ENCODE data around the gene SETBP1.
A peak's percentile ranks its signal among the peaks of the same experiment; 100 is the strongest.
"Not testable (repeated sequence)": the region's sequence is repeated elsewhere in the genome, so short reads cannot be mapped to it uniquely, and the experiment has no call there.

The SETBP1 gene

DNA sequence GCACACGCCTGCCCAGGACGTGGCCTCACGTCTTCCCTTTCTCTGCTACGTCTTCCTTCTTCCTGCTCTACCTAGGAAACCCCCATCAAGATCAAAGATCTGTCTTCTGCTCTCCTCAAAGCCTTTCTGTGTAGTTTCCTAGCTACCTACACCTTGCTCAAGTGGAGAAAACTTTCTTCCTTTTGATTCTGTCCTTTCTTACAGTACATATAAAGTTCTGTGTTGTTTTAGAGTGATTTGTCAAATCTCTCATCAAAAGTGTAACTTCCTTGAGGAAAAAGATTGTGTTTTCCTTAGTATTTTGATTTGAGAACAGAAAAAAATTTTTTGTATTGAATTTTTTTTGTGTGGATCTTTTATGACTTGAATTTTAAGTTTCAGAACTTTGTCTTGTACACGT is 17.8 kb downstream of the SETBP1 start:
- intact Hi-C loops (cut with DNase I): no loop called here
- no peak for DNase-seq

DNA sequence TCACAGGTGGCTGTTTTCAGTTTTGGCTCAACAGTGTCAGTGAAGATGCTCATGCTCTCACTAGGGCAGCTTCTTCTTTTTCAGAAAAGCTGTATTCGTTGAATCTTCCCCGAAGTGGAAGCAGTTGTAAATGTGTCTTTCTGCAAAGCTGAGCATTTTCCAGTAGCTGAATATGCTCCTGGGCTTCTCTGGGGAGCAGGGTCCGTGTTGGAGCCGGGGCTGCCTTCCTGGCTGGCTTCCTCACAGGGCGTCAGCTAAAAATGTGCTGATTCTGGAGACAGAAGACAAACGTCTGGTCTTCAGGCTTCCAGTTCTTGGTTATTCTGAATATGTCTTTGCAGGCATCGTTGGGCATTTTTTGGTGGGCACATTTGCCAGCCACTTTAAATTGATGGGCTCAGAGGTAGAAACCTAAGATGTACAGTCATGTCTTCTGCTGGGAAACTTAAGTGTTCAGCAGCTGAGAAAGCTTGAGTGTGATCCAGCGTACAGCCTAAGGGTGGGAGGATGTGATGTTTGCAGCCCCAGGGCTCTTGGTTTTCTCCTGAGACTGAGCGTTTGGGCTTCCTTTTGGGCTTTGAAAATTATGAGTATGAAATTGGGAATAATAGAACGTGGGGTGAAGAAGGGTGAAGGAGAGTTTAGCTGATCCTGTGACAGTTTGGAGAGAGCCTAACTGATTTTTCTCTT is 19.0 kb downstream of the SETBP1 start:
- no peak for DNase-seq
- intact Hi-C loops (cut with DNase I): no loop called here

DNA sequence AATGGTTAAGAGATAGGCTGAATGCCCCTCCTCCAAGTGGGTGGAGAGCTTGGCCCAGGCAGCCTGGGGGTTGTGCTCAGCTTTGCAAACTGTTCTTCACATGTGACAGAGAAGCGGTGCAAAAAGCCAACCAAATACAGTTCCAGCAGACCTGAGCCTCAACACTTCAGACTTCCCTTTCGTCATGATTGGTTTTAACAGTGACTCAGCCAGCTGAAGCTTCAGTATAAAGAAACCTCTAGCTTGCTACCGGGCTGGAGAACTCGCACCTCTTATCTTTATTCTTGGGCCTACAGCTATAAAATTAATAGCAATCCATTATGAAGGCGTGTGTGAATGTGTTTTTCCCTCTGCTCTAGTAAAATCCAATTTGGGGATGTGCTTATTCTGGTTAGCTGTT is 20.0 kb downstream of the SETBP1 start:
- intact Hi-C loops (cut with DNase I): no loop called here
- DNase-seq: peak in 21 of 42 donors; percentile 16 to 72 (median 41)

- intact Hi-C loops (cut with DNase I): no loop called here
- no peak for DNase-seq
Observed at GRCh38 chr18:44701227-44701626, 20.5 kb downstream of the SETBP1 start.

- no peak for DNase-seq
- intact Hi-C loops (cut with DNase I): no loop called here
Observed at GRCh38 chr18:44702594-44702993, 21.9 kb downstream of the SETBP1 start.

DNA sequence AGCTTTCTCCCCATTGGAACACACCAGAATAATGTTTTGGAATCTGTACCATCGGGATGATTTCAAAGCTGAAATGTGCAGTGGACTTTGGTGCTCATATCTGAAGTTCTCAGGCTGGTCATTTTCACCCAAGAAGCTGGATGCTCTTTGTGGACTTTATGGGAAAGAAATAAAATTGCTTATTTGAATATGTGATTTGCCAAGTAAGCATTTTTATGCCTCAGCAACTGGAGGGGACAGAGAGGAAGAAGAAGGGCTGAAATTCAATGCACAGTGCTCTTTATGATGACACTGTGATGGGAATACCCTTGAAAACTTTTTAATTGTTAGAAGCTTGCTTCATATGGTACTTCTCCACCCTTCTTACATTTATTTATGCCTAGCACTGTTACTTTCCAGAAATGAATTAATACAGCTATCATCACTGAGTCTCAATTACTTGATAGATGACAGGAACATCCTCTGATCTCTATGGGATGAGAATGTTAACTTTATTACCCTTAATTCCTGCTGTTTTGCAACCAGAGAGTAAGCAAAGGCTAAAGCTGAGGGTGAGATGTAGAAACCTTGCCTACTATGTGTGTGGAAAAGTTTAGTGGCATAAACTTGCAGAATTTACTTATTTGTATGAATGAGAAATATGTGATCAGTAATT is 23.6 kb downstream of the SETBP1 start:
- no peak for DNase-seq
- intact Hi-C loops (cut with DNase I): no loop called here

DNA sequence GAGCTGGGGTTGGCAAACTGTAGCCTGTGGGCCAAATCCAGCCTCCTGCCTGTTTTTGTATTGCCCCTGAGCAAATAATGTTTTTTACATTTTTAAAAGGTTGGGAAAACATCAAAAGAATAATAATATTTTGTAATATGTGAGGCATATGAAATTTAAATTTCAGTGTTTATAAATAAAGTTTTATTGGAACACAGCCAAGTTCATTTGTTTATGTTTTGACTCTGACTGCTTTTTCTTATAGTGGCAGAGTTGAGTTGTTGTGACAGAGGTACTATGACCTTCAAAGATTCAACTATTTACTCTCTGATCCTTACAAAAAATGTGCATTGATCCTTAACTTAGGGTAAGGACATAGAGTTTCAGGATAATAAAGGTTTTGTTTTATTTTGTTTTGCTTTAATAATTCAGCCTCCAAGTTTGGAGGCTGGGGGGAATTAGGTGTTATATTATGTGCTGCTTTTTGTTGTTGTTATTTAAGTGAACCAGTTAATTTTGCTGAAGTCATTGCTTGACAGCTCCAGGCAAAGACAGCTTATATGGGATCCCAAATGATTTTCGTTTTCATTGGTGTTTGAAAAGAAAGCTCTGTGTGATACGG is 24.5 kb downstream of the SETBP1 start:
- DNase-seq: no peak
- intact Hi-C loops (cut with DNase I): no loop called here

DNA sequence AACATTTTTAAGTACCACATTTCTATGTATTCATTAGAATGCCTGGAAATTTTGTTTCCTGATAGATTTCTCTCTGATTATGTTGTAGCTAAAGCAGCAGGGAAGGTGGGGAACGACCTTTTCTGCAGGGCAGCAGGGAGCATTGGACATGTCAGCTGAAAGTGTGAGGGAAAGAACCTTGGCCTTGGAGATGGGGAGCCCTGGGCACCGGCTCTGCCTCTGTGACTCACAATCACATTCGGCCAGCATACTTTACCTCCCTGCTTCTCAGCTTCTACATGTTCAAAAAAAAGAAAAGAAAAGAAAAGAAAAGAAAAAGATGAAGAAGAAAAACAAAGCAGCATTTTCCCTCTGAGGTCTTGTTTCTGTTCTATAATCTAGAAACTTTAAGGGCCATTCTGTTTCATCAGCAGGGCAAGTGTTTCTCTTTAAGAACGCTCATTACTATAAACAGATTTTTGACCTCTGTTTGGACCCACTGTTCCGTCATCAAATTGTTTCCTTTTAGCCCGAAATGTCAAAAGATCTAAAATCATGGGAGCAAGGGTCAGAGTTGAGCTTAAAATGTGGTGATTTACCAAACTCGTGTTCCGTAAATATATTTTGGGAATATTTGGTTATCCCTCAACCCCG is 27.9 kb downstream of the SETBP1 start:
- peak in 1 of 42 donors; percentile 52 for DNase-seq
- intact Hi-C loops (cut with DNase I): no loop called here

- intact Hi-C loops (cut with DNase I): no loop called here
- peak in 4 of 42 donors; percentile 17 to 34 (median 32) for DNase-seq
Observed at GRCh38 chr18:44709307-44710126, 28.8 kb downstream of the SETBP1 start.

GRCh38 chr18:44710931-44711330 is 30.2 kb downstream of the SETBP1 start:
- DNase-seq: no peak

DNA sequence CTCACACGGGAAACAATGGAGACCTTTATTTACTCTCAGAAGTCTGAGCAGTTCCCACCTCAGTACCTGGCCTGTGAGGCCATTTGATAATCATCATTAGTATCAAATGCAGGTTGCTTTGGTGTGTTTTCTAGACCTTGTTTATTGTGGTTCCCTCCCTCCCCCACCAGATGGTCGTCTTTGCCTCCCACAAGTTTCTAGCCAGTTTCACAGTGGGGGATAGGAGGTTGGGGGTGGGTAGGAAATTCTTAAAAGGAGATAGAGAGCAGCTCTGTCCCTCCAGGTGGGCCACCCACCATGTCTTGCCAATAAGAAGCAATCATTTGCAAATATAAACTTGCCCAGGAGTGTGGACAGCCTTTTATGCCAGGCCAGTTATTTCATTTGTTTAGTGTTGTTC is 31.3 kb downstream of the SETBP1 start:
- DNase-seq: no peak
- intact Hi-C loops (cut with DNase I): no loop called here

More at GRCh38 chr18:44710931-44711330, 30.2 kb downstream of the SETBP1 start:
- intact Hi-C loops (cut with DNase I): no loop called here

DNA sequence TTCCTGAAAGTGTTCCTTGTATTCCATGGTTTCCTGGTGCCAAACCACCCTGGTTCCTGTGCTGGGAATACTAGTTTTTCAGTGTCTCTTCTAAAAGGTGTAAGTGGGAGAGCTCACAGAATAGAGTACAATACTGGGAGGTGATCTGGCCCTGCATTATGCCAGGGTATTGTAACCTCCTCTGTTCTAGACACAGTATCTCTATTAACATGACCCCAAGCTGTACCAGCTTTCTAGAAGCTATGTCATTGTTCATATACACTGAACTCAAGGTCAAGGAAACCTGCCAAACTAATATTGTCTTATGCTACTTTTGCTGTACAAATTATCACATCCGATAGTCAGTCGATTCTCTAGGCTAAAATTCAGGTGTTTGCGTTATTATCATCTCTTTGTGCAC is 32.7 kb downstream of the SETBP1 start:
- intact Hi-C loops (cut with DNase I): no loop called here
- no peak for DNase-seq

GRCh38 chr18:44714376-44714775 is 33.7 kb downstream of the SETBP1 start:
- intact Hi-C loops (cut with DNase I): no loop called here
- DNase-seq: no peak

GRCh38 chr18:44715245-44715644 is 34.6 kb downstream of the SETBP1 start:
- intact Hi-C loops (cut with DNase I): no loop called here
- no peak for DNase-seq

DNA sequence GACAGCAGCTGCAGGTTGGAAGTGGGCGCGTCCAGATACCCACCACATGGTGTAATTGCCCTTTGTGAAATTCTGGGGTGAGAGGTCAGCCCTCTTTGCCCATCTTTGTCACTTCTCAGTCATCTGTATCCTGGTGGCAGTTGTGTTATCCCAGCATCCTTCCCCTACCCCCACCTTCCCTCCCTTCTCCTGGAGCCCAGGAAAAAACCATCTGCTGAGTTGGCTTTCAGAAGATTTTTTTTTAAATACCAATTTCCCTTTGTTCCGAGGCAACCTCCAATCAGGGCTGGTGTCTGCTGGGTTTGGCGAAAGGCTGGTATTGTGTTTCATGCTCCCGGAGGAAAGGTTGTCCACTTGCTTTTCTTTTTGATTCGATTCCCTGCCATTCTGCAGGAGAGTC is 35.2 kb downstream of the SETBP1 start:
- no peak for DNase-seq
- intact Hi-C loops (cut with DNase I): no loop called here

DNA sequence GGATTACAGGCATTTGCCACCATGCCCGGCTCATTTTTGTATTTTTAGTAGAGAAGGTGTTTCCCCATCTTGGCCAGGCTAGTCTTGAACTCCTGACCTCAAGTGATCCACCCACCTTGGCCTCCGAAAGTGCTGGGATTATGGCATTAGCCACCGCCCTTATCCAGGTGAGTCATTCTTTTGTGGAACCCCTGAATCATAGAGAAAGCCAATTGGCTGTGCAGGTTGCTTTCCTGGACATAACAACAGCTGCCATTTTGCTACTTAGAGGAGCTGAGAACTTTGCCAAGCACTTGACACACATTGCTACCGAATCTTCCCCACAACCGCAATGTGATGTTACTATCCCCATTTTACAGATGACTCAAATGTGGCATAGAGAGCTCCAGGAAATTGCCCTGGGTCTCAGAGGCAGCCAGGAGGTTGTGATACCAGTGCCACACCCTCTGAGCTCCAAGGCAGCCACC is 36.0 kb downstream of the SETBP1 start:
- DNase-seq: no peak
- intact Hi-C loops (cut with DNase I): no loop called here

GRCh38 chr18:44719519-44720060 is 38.9 kb downstream of the SETBP1 start:
- DNase-seq: no peak
- intact Hi-C loops (cut with DNase I): no loop called here

- intact Hi-C loops (cut with DNase I); DNase-seq: not testable (repeated sequence)
Observed at GRCh38 chr18:44721748-44722147, 41.1 kb downstream of the SETBP1 start.

DNA sequence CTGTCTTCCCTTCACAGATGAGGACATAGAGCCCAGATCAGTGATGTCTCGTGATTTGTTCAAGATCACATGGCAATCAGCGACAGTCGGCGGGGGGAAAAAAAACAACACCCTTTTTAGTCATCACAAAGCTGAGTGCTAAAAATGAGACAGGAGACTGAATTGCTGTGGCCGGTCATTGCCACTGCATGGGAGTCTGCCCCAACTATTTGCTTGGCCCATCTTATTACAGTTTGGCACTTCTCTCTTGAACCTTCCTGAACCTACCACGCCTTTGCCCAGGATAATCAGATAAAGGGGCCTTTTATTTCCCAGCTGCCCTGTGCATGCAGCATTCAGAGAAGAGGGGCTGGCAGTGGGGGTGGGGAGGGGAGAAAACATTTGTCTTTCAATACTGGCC is 42.7 kb downstream of the SETBP1 start:
- intact Hi-C loops (cut with DNase I): no loop called here
- no peak for DNase-seq
